H1 (cell line): Measurements from ENCODE around the gene SLC6A2. TPM values are rescaled to one million over a fixed set of nuclear protein-coding genes. Genes with fewer than 3 reads are reported as not detected.

Experiments used
- CTCF ChIA-PET: fragments of 300-600 bp; sonication (Branson Sonifier 250); formaldehyde crosslinking; loops from one replicate; lab custom pipeline; 2021; ENCODE audit not compliant: partially characterized antibody; lab: Charles Lee
- POLR2A ChIA-PET: fragments of 300-600 bp; sonication (Branson Sonifier 250); formaldehyde crosslinking; loops from one replicate; lab custom pipeline; 2021; ENCODE audit warnings: inconsistent platforms; ENCODE audit not compliant: partially characterized antibody; lab: Charles Lee
- DNase-seq, 2 experiments: peaks; one replicate each; pipeline versions ENCODE4 v3.0.0 to v3.0.0-alpha.2; 2010 to 2022; ENCODE audit warnings: low spot score in 2 of 2, low read depth in 1 of 2, mixed read lengths in 1 of 2
- FAIRE-seq: peaks from 2 replicates; lab custom pipeline; 2011; peaks lifted over from hg19 to GRCh38; lab: Jason Lieb, UNC
- H2AFZ ChIP-seq: 2 replicates; pipeline ENCODE4 v1.8.1; 2012; ENCODE audit warnings: low read length, inconsistent platforms
- H2AK5ac ChIP-seq: 2 replicates; pipeline ENCODE4 v1.6.1; 2013; ENCODE audit warnings: low read depth, low read length
- H2BK120ac ChIP-seq: replicated peaks from 2 replicates; pipeline ENCODE3; 2013; ENCODE audit warnings: low read depth, low read length, inconsistent platforms
- H2BK12ac ChIP-seq: 2 replicates; pipeline ENCODE4 v1.6.1; 2013; ENCODE audit warnings: low read depth, low read length
- H2BK15ac ChIP-seq: 2 replicates; pipeline ENCODE4 v1.6.1; 2013; ENCODE audit warnings: low read length
- H2BK20ac ChIP-seq: 2 replicates; pipeline ENCODE4 v1.6.1; 2013; ENCODE audit warnings: low read length
- H2BK5ac ChIP-seq: 2 replicates; pipeline ENCODE4 v1.6.1; 2013; ENCODE audit warnings: low read depth, low read length
- H3K14ac ChIP-seq: 2 replicates; pipeline ENCODE4 v1.6.1; 2013; ENCODE audit warnings: inconsistent platforms; ENCODE audit not compliant: insufficient read length
- H3K18ac ChIP-seq: 2 replicates; pipeline ENCODE4 v1.6.1; 2013; ENCODE audit warnings: low read length; ENCODE audit errors: extremely low read depth
- H3K23ac ChIP-seq: 2 replicates; pipeline ENCODE4 v1.6.1; 2013; ENCODE audit warnings: inconsistent platforms; ENCODE audit not compliant: insufficient read length
- H3K23me2 ChIP-seq: 2 replicates; pipeline ENCODE4 v1.6.1; 2013; ENCODE audit warnings: low read depth, low read length
- H3K27ac ChIP-seq: 2 replicates; pipeline ENCODE4 v1.6.1; 2011; ENCODE audit warnings: low read depth, low read length, inconsistent platforms
- H3K27me3 ChIP-seq, 4 experiments: replicated peaks in 1 of 4; 1 replicate in 1 of 4; 2 replicates in 3 of 4; pipeline versions ENCODE4 v1.6.1 to v1.8.1; 2011 to 2013; ENCODE audit warnings: low read length in 3 of 4, mild to moderate bottlenecking in 3 of 4, inconsistent platforms in 2 of 4, mixed read lengths in 2 of 4, moderate library complexity in 1 of 4; ENCODE audit not compliant: control insufficient read depth in 3 of 4, insufficient read depth in 3 of 4; ENCODE audit errors: extremely low read depth in 1 of 4
- H3K36me3 ChIP-seq, 4 experiments: 2 replicates each; pipeline versions ENCODE4 v1.6.1 to v1.8.1; 2011 to 2013; ENCODE audit warnings: mild to moderate bottlenecking in 4 of 4, low read length in 3 of 4, moderate library complexity in 2 of 4, control low read depth in 1 of 4, inconsistent platforms in 1 of 4; ENCODE audit not compliant: insufficient read depth in 4 of 4, control insufficient read depth in 2 of 4
- H3K4ac ChIP-seq: replicated peaks from 2 replicates; pipeline ENCODE3; 2013; ENCODE audit warnings: low read length, low read depth, mixed read lengths, inconsistent platforms; ENCODE audit not compliant: insufficient read length
- H3K4me1 ChIP-seq, 4 experiments: replicated peaks in 1 of 4; 1 replicate in 1 of 4; 2 replicates in 3 of 4; pipeline versions ENCODE4 v1.6.1 to v1.8.1; 2011 to 2013; ENCODE audit warnings: low read length in 3 of 4, inconsistent platforms in 2 of 4, mixed read lengths in 1 of 4; ENCODE audit not compliant: insufficient read depth in 4 of 4, control insufficient read depth in 3 of 4
- H3K4me2 ChIP-seq, 2 experiments: 2 replicates each; pipeline versions ENCODE4 v1.6.1 to v1.8.1; 2011 to 2013; ENCODE audit warnings: low read depth in 2 of 2, low read length in 2 of 2, control low read depth in 1 of 2, inconsistent platforms in 1 of 2, mild to moderate bottlenecking in 1 of 2; ENCODE audit not compliant: insufficient read depth in 1 of 2
- H3K4me3 ChIP-seq, 4 experiments: fragments of 200-600, 300-600 bp in 1 of 4; sonication (generic), shearing (Covaris generic), sonication (Bioruptor Twin) in 1 of 4; 2 replicates each; pipeline versions ENCODE4 v1.5.1 to v1.8.1; 2011 to 2016; ENCODE audit warnings: low read length in 4 of 4, low read depth in 3 of 4, control low read depth in 2 of 4, inconsistent platforms in 2 of 4, mild to moderate bottlenecking in 2 of 4, mixed read lengths in 1 of 4, moderate library complexity in 1 of 4; ENCODE audit not compliant: insufficient read depth in 2 of 4; ENCODE audit errors: extremely low read depth in 1 of 4
- H3K56ac ChIP-seq: replicated peaks from 2 replicates; pipeline ENCODE3; 2013; ENCODE audit warnings: low read depth, mild to moderate bottlenecking, mixed read lengths, low read length, inconsistent platforms; ENCODE audit not compliant: insufficient read length
- H3K79me1 ChIP-seq: 2 replicates; pipeline ENCODE4 v1.6.1; 2013; ENCODE audit warnings: low read depth, low read length, control low read depth
- H3K79me2 ChIP-seq, 2 experiments: 2 replicates each; pipeline versions ENCODE4 v1.6.1 to v1.8.1; 2012 to 2013; ENCODE audit warnings: low read length in 2 of 2, mild to moderate bottlenecking in 2 of 2, inconsistent platforms in 1 of 2; ENCODE audit not compliant: insufficient read depth in 2 of 2, control insufficient read depth in 1 of 2
- H3K9ac ChIP-seq, 4 experiments: replicated peaks in 1 of 4; 1 replicate in 1 of 4; 2 replicates in 3 of 4; pipeline versions ENCODE4 v1.6.1 to v1.8.1; 2011 to 2013; ENCODE audit warnings: low read depth in 3 of 4, low read length in 3 of 4, control low read depth in 2 of 4, mild to moderate bottlenecking in 2 of 4, moderate library complexity in 2 of 4, inconsistent platforms in 1 of 4; ENCODE audit errors: extremely low read depth in 1 of 4
- H3K9me3 ChIP-seq, 2 experiments: 2 replicates each; pipeline versions ENCODE4 v1.6.1 to v1.8.1; 2012 to 2013; ENCODE audit warnings: mild to moderate bottlenecking in 2 of 2, moderate library complexity in 2 of 2, control low read depth in 1 of 2, inconsistent platforms in 1 of 2, low read depth in 1 of 2, low read length in 1 of 2, mixed read lengths in 1 of 2; ENCODE audit not compliant: insufficient read depth in 2 of 2
- H4K20me1 ChIP-seq, 2 experiments: replicated peaks in 1 of 2; 2 replicates each; pipeline versions ENCODE3 to v1.8.1; 2011 to 2013; ENCODE audit warnings: inconsistent platforms in 2 of 2, low read length in 2 of 2, mild to moderate bottlenecking in 1 of 2; ENCODE audit not compliant: insufficient read depth in 2 of 2, control insufficient read depth in 1 of 2
- H4K5ac ChIP-seq: 2 replicates; pipeline ENCODE4 v1.6.1; 2013; ENCODE audit warnings: low read length, low read depth, mixed read lengths, inconsistent platforms; ENCODE audit not compliant: insufficient read length
- H4K8ac ChIP-seq: 2 replicates; pipeline ENCODE4 v1.8.0; 2013; ENCODE audit warnings: mild to moderate bottlenecking, moderate library complexity, low read length, inconsistent platforms; ENCODE audit not compliant: insufficient read depth; ENCODE audit errors: extremely low read depth
- H4K91ac ChIP-seq: replicated peaks from 2 replicates; pipeline ENCODE3; 2013; ENCODE audit warnings: low read length, mixed read lengths, inconsistent platforms; ENCODE audit not compliant: insufficient read length
- ASH2L ChIP-seq: fragments of 200-600, 300-600 bp; sonication (generic); IDR thresholded peaks from one replicate; pipeline ENCODE4 v1.7.1; 2017; ENCODE audit warnings: low read length
- CEBPB ChIP-seq: IDR thresholded peaks from 2 replicates; pipeline ENCODE4 v1.6.1; 2012; ENCODE audit warnings: low read depth, low read length
- JUN ChIP-seq: IDR thresholded peaks from 2 replicates; pipeline ENCODE4 v1.6.1; 2011; ENCODE audit warnings: low read depth, mild to moderate bottlenecking, improper control_type of control experiment, low read length
- JUND ChIP-seq: IDR thresholded peaks from 2 replicates; pipeline ENCODE4 v1.6.1; 2011; ENCODE audit warnings: mild to moderate bottlenecking, improper control_type of control experiment, low read length
- NANOG ChIP-seq: IDR thresholded peaks from 2 replicates; pipeline ENCODE4 v1.6.1; 2011; ENCODE audit warnings: low read length, low read depth, mild to moderate bottlenecking, inconsistent platforms; ENCODE audit not compliant: insufficient read depth, poor library complexity, severe bottlenecking
- POLR2A ChIP-seq, 2 experiments: IDR thresholded peaks; 1 replicate in 1 of 2; 2 replicates in 1 of 2; pipeline ENCODE4 v1.6.1; 2011; ENCODE audit warnings: low read depth in 2 of 2, low read length in 2 of 2, mild to moderate bottlenecking in 2 of 2; ENCODE audit errors: control extremely low read depth in 1 of 2
- RAD21 ChIP-seq, 2 experiments: IDR thresholded peaks in 1 of 2; conservative IDR thresholded peaks in 1 of 2; 2 replicates each; pipeline ENCODE4 v1.6.1; 2011; ENCODE audit warnings: low read depth in 2 of 2, low read length in 2 of 2, improper control_type of control experiment in 1 of 2, inconsistent platforms in 1 of 2, mild to moderate bottlenecking in 1 of 2, moderate library complexity in 1 of 2
- RXRA ChIP-seq: IDR thresholded peaks from 2 replicates; pipeline ENCODE4 v1.6.1; 2011; ENCODE audit warnings: low read depth, mild to moderate bottlenecking, low read length, moderate library complexity; ENCODE audit not compliant: insufficient read depth
- SIRT6 ChIP-seq: IDR thresholded peaks from one replicate; pipeline ENCODE4 v1.7.1; 2012; ENCODE audit warnings: low read length, inconsistent platforms
- SP4 ChIP-seq: IDR thresholded peaks from 2 replicates; pipeline ENCODE4 v1.6.1; 2012; ENCODE audit warnings: low read length, inconsistent platforms
- SRF ChIP-seq: IDR thresholded peaks from 2 replicates; pipeline ENCODE4 v1.6.1; 2011; ENCODE audit warnings: mild to moderate bottlenecking, low read depth, low read length, moderate library complexity
- TAF1 ChIP-seq: IDR thresholded peaks from 2 replicates; pipeline ENCODE4 v1.6.1; 2011; ENCODE audit warnings: mild to moderate bottlenecking, low read depth, low read length
- WGBS, 2 experiments: shearing (Covaris generic) in 1 of 2; methylation state at CpG; one replicate each; pipeline versions ENCODE4 v1.1.6 to v1.1.7; 2013 to 2015; ENCODE audit warnings: low lambda C conversion rate in 2 of 2, mixed read lengths in 2 of 2, inconsistent platforms in 1 of 2, low coverage in 1 of 2, missing lambda C conversion rate in 1 of 2; ENCODE audit not compliant: insufficient replicate concordance in 2 of 2, insufficient coverage in 1 of 2, insufficient read length in 1 of 2; ENCODE audit errors: extremely low coverage in 1 of 2, missing lambda C conversion rate in 1 of 2; 5-methylcytosine and 5-hydroxymethylcytosine counted together
- polyA plus RNA-seq, 7 experiments: library from polyadenylated mRNA; depleted of rRNA in 3 of 7; stranded (reverse) in 5 of 7; unstranded in 2 of 7; fragments of >200 nt in 5 of 7; fragments of 200-250 nt in 2 of 7; gene quantifications; 1 replicate in 5 of 7; 2 replicates in 1 of 7; 4 replicates in 1 of 7; pipeline versions ENCODE4 v1.2.1 to v1.2.3, GENCODE V29; 2011 to 2013; ENCODE audit warnings: missing spikeins in 2 of 7, mixed read lengths in 2 of 7
- total RNA-seq: library from RNA; stranded (reverse); fragmentation: NEBNext Ultra II Directional; extraction: Animal tissue kit (Norgen Biotek cat#: 25700); gene quantifications from 2 replicates; pipeline ENCODE4 v1.2.1, GENCODE V29; 2021

SLC6A2 gene
- total and polyA plus RNA-seq, 2 of the 8 experiments (the other 6 are each of a cell fraction or from before 2014, with no cell fraction given), result 0.35 TPM; not detected in 1

- Histone ChIP-seq H2BK120ac (no peak overlapping the region), H3K9ac (no peak overlapping the region), H2BK20ac (no peak overlapping the region), H4K20me1 (no peaks in the 10 kb centered on the region), H3K36me3 (no peaks in the 10 kb centered on the region), H3K4ac (no peak overlapping the region), H4K91ac (no peak overlapping the region), H3K23ac (no peak overlapping the region), H3K4me2 (no peak overlapping the region), H4K5ac (no peak overlapping the region), H3K4me1 (peaks cover 2 to 11% (median 5%) of the 10 kb centered on the region in 4 experiments; a peak in 3 of 7 replicates), H3K18ac (no peak overlapping the region), H3K14ac (no peak overlapping the region), H2BK15ac (no peak overlapping the region), H3K27ac (no peak overlapping the region), H3K4me3 (no peak overlapping the region), H2AFZ (no peak overlapping the region), H3K79me2 (no peaks in the 10 kb centered on the region), H4K8ac (no peak overlapping the region), H3K27me3 (0 out of 7 replicates have a peak, but pooled peaks cover 0 to 4% (median under 1%) of the 10 kb centered on the region in 4 experiments), H3K79me1 (no peaks in the 10 kb centered on the region), H3K23me2 (no peaks in the 10 kb centered on the region; the same call in 1 of the 2 replicates), H2BK12ac (no peak overlapping the region), H2AK5ac (no peak overlapping the region), H3K9me3 (no peaks in the 10 kb centered on the region), H2BK5ac (no peak overlapping the region), H3K56ac (no peak overlapping the region)
- ChIA-PET POLR2A (no interaction called here), CTCF (interaction anchor here (0.6 to 2.9 kb wide), 4 partner anchors 41 to 199 kb away, joined by 3 to 10 read pairs (median 6); no protein-coding TSS in a partner anchor)
- no peak for DNase-seq
- 82% methylated on average over 8 of the region's 8 CpGs; no CpG with 5 or more reads in 1 of the 2 experiments for WGBS, 2 experiments
- FAIRE-seq, result no peak
- TF ChIP-seq SP4, result no peak
- no peak for TF ChIP-seq TAF1
- no peak for TF ChIP-seq JUN
- no peak for TF ChIP-seq CEBPB
- TF ChIP-seq RXRA, result no peak
- TF ChIP-seq NANOG, result no peak
- no peak for TF ChIP-seq SIRT6
- no peak for TF ChIP-seq SRF
- no peak for TF ChIP-seq RAD21 (IDR thresholded peaks at IDR 0.05 in 1 of 2, conservative IDR thresholded peaks at IDR 0.05 in 1 of 2; ENCODE audit: low read depth in 2 of 2, low read length in 2 of 2)
- TF ChIP-seq ASH2L, result no peak
- no peak for TF ChIP-seq JUND
- no peak for TF ChIP-seq POLR2A (IDR thresholded peaks at IDR 0.05; ENCODE audit: control extremely low read depth in 1 of 2, low read depth in 2 of 2, low read length in 2 of 2)
These were observed 8.2 kb downstream of the SLC6A2 start for GRCh38 chr16:55663765-55664677.
